ENCODE results near the gene SP6.

DNA sequence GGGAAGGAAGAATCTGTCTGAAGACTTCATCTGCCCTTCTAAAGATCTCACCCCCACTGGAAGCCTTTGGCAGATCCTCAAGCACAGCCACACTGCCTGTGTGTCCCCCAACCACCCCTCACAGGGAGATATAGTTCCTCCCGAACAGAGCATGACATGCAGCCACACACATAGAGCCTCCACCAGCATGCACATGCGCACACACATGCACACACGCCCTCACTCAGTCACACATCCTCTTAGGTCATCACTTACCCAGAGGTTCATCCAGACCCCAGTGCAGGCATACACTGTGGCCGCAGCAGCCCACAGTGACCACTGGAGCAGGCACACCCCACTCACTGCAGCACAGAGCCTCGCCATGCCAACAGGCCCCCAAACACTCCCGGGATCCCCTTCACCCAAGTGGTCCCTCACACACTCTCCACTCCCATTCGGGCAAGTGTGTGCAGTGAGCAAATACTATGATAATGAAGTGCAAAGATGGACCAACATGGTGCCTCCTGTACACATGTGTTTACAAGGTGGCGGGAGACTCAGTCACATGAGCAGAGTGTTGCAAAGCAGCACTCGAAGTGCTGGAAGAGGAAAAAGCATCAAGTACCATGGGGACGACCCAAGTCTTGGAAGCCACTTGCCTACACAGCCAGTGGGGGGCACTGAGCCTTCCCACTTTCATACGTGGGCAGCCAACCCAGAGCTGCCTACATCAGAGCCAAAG, 17.0 kb upstream of the SP6 start:
- no peak for TF ChIP-seq EP300 (IDR thresholded peaks at IDR 0.05)
- TF ChIP-seq, protein P1, sequence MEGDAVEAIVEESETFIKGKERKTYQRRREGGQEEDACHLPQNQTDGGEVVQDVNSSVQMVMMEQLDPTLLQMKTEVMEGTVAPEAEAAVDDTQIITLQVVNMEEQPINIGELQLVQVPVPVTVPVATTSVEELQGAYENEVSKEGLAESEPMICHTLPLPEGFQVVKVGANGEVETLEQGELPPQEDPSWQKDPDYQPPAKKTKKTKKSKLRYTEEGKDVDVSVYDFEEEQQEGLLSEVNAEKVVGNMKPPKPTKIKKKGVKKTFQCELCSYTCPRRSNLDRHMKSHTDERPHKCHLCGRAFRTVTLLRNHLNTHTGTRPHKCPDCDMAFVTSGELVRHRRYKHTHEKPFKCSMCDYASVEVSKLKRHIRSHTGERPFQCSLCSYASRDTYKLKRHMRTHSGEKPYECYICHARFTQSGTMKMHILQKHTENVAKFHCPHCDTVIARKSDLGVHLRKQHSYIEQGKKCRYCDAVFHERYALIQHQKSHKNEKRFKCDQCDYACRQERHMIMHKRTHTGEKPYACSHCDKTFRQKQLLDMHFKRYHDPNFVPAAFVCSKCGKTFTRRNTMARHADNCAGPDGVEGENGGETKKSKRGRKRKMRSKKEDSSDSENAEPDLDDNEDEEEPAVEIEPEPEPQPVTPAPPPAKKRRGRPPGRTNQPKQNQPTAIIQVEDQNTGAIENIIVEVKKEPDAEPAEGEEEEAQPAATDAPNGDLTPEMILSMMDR (IDR thresholded peaks at IDR 0.05), result no peak
